Activated CD8-positive, alpha-beta memory T cell treated with anti-CD3 and anti-CD28 coated beads for 36 hours (primary cell): ENCODE measurements around the gene TPPP. TPM values are rescaled to one million over a fixed set of nuclear protein-coding genes. Genes with fewer than 3 reads are reported as not detected.
"Not testable (repeated sequence)": the region's sequence is repeated elsewhere in the genome, so short reads cannot be mapped to it uniquely, and the experiment has no call there.

ENCODE experiments used
- CTCF ChIA-PET: fragments of 350-600 bp; sonication (Branson Sonifier 250); formaldehyde crosslinking; loops from one replicate; lab custom pipeline; 2021; ENCODE audit warnings: antibody characterized with exemption; lab: Charles Lee
- POLR2A ChIA-PET: fragments of 350-600 bp; sonication (Branson Sonifier 250); formaldehyde crosslinking; loops from one replicate; lab custom pipeline; 2021; ENCODE audit warnings: antibody characterized with exemption; lab: Charles Lee
- total RNA-seq, 2 experiments: library from RNA; stranded (reverse); gene quantifications; one replicate each; pipeline ENCODE4 v1.2.3, GENCODE V29; 2021

TPPP gene
- total RNA-seq, 2 experiments from 2014 or later, result 0.21 to 0.29 TPM

GRCh38 chr5:695475-695874 lies 2.3 kb upstream of the TPPP start:
- CTCF ChIA-PET, POLR2A ChIA-PET: not testable (repeated sequence)

- POLR2A ChIA-PET, CTCF ChIA-PET: not testable (repeated sequence)
These were observed 885 bp upstream of the TPPP start for GRCh38 chr5:694042-694431.

GRCh38 chr5:692529-693041 lies 567 bp downstream of the TPPP start:
- CTCF ChIA-PET, POLR2A ChIA-PET: not testable (repeated sequence)

GRCh38 chr5:691817-692528 lies 1.2 kb downstream of the TPPP start:
- POLR2A ChIA-PET, result no interaction called here
- CTCF ChIA-PET, result no interaction called here

GRCh38 chr5:691049-691448 lies 2.1 kb downstream of the TPPP start:
- CTCF ChIA-PET, POLR2A ChIA-PET: not testable (repeated sequence)

- CTCF ChIA-PET, POLR2A ChIA-PET: not testable (repeated sequence)
These were observed 2.9 kb downstream of the TPPP start for GRCh38 chr5:690293-690692.

GRCh38 chr5:688348-689010 lies 4.7 kb downstream of the TPPP start:
- CTCF ChIA-PET, POLR2A ChIA-PET: not testable (repeated sequence)

GRCh38 chr5:686936-687335 lies 6.2 kb downstream of the TPPP start:
- POLR2A ChIA-PET, CTCF ChIA-PET: not testable (repeated sequence)

GRCh38 chr5:686172-686523 lies 7.0 kb downstream of the TPPP start:
- POLR2A ChIA-PET, CTCF ChIA-PET: not testable (repeated sequence)

GRCh38 chr5:685262-686171 lies 7.6 kb downstream of the TPPP start:
- POLR2A ChIA-PET, result no interaction called here
- CTCF ChIA-PET, result no interaction called here

GRCh38 chr5:684751-685216 lies 8.4 kb downstream of the TPPP start:
- POLR2A ChIA-PET, result no interaction called here

GRCh38 chr5:683551-684481 lies 9.3 kb downstream of the TPPP start:
- CTCF ChIA-PET, result no interaction called here

More at GRCh38 chr5:684751-685216, 8.4 kb downstream of the TPPP start:
- CTCF ChIA-PET, result no interaction called here

GRCh38 chr5:682651-683358 lies 10.3 kb downstream of the TPPP start:
- CTCF ChIA-PET, POLR2A ChIA-PET: not testable (repeated sequence)

More at GRCh38 chr5:683551-684481, 9.3 kb downstream of the TPPP start:
- POLR2A ChIA-PET, result no interaction called here

GRCh38 chr5:682216-682615 lies 10.9 kb downstream of the TPPP start:
- CTCF ChIA-PET, POLR2A ChIA-PET: not testable (repeated sequence)

GRCh38 chr5:681317-682191 lies 11.6 kb downstream of the TPPP start:
- CTCF ChIA-PET, POLR2A ChIA-PET: not testable (repeated sequence)

- POLR2A ChIA-PET, CTCF ChIA-PET: not testable (repeated sequence)
These were observed 12.3 kb downstream of the TPPP start for GRCh38 chr5:680836-681235.

GRCh38 chr5:680118-680795 lies 12.9 kb downstream of the TPPP start:
- CTCF ChIA-PET, POLR2A ChIA-PET: not testable (repeated sequence)
